HL-60 (cell line): ENCODE measurements around the gene CPED1.
"Not testable (repeated sequence)": the region's sequence is repeated elsewhere in the genome, so short reads cannot be mapped to it uniquely, and the experiment has no call there.

Experiments
- DNase-seq, 2 experiments: peaks; one replicate each; pipeline ENCODE4 v3.0.0-alpha.2; 2010 to 2020; ENCODE audit warnings: low read depth in 1 of 2, low spot score in 1 of 2
- H3K27ac ChIP-seq: fragments of 250-450 bp; sonication (Bioruptor Pico); replicated peaks from 2 replicates; pipeline ENCODE4 v1.5.1; 2020; ENCODE audit warnings: mild to moderate bottlenecking, moderate library complexity
- H3K27me3 ChIP-seq: fragments of 250-450 bp; sonication (Bioruptor Pico); 2 replicates; pipeline ENCODE4 v1.5.1; 2021; ENCODE audit warnings: mild to moderate bottlenecking, moderate library complexity; ENCODE audit not compliant: insufficient read depth, poor library complexity, severe bottlenecking
- H3K4me3 ChIP-seq: replicated peaks from 2 replicates; pipeline ENCODE4 v1.5.1; 2011; ENCODE audit warnings: mild to moderate bottlenecking, control low read depth, low read length; ENCODE audit not compliant: insufficient read depth
- GABPA ChIP-seq: IDR thresholded peaks from 2 replicates; pipeline ENCODE4 v1.6.1; 2012; ENCODE audit warnings: low read depth
- POLR2AphosphoS5 ChIP-seq: IDR thresholded peaks from 2 replicates; pipeline ENCODE4 v1.6.1; 2012; ENCODE audit warnings: low read depth
- REST ChIP-seq: IDR thresholded peaks from 2 replicates; pipeline ENCODE4 v1.6.1; 2012; ENCODE audit warnings: low read depth; ENCODE audit not compliant: insufficient replicate concordance
- SPI1 ChIP-seq: IDR thresholded peaks from 2 replicates; pipeline ENCODE4 v1.6.1; 2012; ENCODE audit warnings: low read depth, mild to moderate bottlenecking, borderline replicate concordance
- TF ChIP-seq, protein P1 (sequence below): IDR thresholded peaks from one replicate; pipeline ENCODE4 v1.5.1; 2011; ENCODE audit warnings: low read length, control low read depth, inconsistent platforms; ENCODE audit not compliant: insufficient read depth

CPED1 gene

DNA sequence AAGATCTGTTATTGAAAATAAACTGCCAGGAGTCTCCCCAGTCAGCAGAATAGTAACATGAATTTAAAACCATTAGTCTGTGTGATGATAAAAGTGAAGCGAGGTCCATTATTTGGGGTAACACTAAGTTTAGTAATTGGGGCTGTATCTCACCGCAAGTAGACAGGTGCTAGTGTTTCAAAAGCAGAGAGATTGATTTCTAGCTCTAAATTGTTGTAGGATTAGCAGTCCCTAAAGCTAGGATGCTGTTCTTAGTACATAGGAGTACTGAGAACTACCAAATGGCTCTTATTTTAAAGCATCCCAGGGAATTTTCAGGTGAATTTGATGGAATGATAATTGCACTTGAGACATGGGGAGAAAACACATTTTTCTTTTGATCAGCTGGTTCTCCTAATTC, 70.5 kb downstream of the CPED1 start:
- Histone ChIP-seq H3K4me3 (no peak overlapping the region), H3K27ac (no peak overlapping the region), H3K27me3 (no peaks in the 10 kb centered on the region)
- no peak for DNase-seq
- TF ChIP-seq GABPA (no peak), REST (no peak), SPI1 (no peak), POLR2AphosphoS5 (no peak)
- TF ChIP-seq, protein P1, sequence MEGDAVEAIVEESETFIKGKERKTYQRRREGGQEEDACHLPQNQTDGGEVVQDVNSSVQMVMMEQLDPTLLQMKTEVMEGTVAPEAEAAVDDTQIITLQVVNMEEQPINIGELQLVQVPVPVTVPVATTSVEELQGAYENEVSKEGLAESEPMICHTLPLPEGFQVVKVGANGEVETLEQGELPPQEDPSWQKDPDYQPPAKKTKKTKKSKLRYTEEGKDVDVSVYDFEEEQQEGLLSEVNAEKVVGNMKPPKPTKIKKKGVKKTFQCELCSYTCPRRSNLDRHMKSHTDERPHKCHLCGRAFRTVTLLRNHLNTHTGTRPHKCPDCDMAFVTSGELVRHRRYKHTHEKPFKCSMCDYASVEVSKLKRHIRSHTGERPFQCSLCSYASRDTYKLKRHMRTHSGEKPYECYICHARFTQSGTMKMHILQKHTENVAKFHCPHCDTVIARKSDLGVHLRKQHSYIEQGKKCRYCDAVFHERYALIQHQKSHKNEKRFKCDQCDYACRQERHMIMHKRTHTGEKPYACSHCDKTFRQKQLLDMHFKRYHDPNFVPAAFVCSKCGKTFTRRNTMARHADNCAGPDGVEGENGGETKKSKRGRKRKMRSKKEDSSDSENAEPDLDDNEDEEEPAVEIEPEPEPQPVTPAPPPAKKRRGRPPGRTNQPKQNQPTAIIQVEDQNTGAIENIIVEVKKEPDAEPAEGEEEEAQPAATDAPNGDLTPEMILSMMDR, result no peak

DNA sequence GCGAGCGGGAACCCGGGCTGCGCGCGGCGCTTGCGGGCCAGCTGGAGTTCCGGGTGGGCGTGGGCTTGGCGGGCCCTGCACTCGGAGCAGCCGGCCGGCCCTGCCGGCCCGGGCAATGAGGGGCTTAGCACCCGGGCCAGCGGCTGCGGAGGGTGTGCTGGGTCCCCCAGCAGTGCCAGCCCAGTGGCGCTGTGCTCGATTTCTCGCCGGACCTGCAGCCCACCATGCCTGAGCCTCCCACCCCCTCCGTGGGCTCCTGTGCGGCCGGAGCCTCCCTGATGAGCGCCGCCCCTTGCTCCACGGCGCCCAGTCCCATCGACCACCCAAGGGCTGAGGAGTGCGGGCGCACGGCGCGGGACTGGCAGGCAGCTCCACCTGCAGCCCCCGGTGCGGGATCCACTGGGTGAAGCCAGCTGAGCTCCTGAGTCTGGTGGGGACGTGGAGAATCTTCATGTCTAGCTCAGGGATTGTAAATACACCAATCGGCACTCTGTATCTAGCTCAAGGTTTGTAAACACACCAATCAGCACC, 71.5 kb downstream of the CPED1 start:
- not testable (repeated sequence) for H3K27me3 ChIP-seq, DNase-seq, H3K4me3 ChIP-seq, H3K27ac ChIP-seq

- H3K4me3 ChIP-seq, result no peak overlapping the region
- no peak overlapping the region for H3K27ac ChIP-seq
- no peak for DNase-seq
- H3K27me3 ChIP-seq, result peaks cover 2% of the 10 kb centered on the region
- TF ChIP-seq REST, result no peak
- no peak for TF ChIP-seq GABPA
- no peak for TF ChIP-seq SPI1
- TF ChIP-seq, protein P1, result no peak
- TF ChIP-seq POLR2AphosphoS5, result no peak
Measured at GRCh38 chr7:121061677-121062582, 73.4 kb downstream of the CPED1 start.

- no peak for DNase-seq
- Histone ChIP-seq H3K27ac (no peak overlapping the region), H3K27me3 (peaks cover 2% of the 10 kb centered on the region), H3K4me3 (no peak overlapping the region)
- TF ChIP-seq POLR2AphosphoS5 (no peak), REST (no peak), GABPA (no peak), SPI1 (no peak)
- TF ChIP-seq, protein P1, result no peak
Measured at GRCh38 chr7:121062671-121063279, 74.3 kb downstream of the CPED1 start.

GRCh38 chr7:121067717-121068116, 79.2 kb downstream of the CPED1 start:
- H3K4me3 ChIP-seq, H3K27ac ChIP-seq, H3K27me3 ChIP-seq, DNase-seq: not testable (repeated sequence)
